ENCODE data around the gene ABCC11. TPM values are rescaled to one million over a fixed set of nuclear protein-coding genes. Genes with fewer than 3 reads are reported as not detected.
A peak's percentile ranks its signal among the peaks of the same experiment; 100 is the strongest.
"Not testable (repeated sequence)": the region's sequence is repeated elsewhere in the genome, so short reads cannot be mapped to it uniquely, and the experiment has no call there.

The ABCC11 gene
- total RNA-seq, 1 donor from 2014 or later: not detected

DNA sequence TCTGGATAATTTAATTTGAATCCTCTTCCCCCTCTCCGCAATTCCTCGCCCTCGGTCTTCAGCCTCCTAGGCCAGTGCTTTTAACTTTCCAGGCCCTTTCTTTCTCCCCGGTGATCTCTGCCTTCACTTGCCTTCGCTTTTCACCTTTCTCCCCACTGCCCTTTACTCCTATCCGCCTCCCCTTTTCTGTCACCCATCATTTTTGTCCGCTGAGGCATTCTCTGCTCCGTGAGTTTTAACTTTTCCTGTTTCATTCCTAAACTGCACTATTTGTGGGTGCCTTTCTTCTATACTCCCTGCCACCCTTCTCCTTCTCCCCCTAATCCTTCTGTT, 2.5 kb downstream of the ABCC11 start:
- DNase-seq (ENCODE audit: low read depth): no peak
- H3K4me3 ChIP-seq (ENCODE audit: low read depth, low read length): peak overlapping the region; percentile 100
- TF ChIP-seq, protein P1, sequence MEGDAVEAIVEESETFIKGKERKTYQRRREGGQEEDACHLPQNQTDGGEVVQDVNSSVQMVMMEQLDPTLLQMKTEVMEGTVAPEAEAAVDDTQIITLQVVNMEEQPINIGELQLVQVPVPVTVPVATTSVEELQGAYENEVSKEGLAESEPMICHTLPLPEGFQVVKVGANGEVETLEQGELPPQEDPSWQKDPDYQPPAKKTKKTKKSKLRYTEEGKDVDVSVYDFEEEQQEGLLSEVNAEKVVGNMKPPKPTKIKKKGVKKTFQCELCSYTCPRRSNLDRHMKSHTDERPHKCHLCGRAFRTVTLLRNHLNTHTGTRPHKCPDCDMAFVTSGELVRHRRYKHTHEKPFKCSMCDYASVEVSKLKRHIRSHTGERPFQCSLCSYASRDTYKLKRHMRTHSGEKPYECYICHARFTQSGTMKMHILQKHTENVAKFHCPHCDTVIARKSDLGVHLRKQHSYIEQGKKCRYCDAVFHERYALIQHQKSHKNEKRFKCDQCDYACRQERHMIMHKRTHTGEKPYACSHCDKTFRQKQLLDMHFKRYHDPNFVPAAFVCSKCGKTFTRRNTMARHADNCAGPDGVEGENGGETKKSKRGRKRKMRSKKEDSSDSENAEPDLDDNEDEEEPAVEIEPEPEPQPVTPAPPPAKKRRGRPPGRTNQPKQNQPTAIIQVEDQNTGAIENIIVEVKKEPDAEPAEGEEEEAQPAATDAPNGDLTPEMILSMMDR (IDR thresholded peaks at IDR 0.05; ENCODE audit: insufficient read depth, low read length, poor library complexity, severe bottlenecking): no peak
- H3K27me3 ChIP-seq (ENCODE audit: control insufficient read depth, insufficient read depth, low read length): no peaks in the 10 kb centered on the region
- no peaks in the 10 kb centered on the region for H3K36me3 ChIP-seq (ENCODE audit: control insufficient read depth, insufficient read depth, low read length)

DNA sequence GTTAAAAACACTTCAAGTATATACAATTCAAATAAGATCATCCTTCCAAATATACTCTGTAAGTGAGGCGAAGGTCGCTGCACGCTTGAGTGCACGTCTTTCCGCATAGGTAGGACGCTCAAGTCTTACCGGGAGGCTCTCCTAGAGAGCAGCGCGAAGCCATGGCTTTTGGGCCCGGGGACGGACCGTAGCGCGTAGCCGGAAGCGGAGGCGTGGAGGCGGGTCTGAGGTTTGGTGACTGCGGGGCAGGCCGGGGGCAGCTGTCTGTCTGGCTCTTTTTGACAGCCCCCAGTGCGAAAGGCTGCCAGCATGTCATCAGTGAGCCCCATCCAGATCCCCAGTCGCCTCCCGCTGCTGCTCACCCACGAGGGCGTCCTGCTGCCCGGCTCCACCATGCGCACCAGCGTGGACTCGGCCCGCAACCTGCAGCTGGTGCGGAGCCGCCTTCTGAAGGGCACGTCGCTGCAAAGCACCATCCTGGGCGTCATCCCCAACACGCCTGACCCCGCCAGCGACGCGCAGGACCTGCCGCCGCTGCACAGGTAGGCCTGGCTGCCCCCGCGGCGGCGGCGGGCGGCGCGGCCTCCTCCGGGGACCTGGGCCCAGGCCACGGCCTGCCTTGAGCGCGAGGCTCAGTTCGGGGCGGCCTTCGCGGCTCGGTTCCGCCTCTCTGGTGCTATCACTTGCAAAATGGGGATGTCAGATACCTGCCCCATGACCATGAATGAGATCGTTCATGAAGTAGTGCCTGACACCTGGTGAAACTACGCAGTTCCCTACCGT, 3.1 kb downstream of the ABCC11 start, which contains the start of gene LONP2:
TSS of gene LONP2 (plus strand) at position 221 of the 783 bp plus-strand sequence. CDS start at position 310, 89 bp downstream.
- peak within 1 kb of the TSS; percentile 100 for H3K4me3 ChIP-seq (ENCODE audit: low read depth, low read length)
- H3K36me3 ChIP-seq (ENCODE audit: control insufficient read depth, insufficient read depth, low read length): no peaks in the 10 kb centered on the region
- DNase-seq (ENCODE audit: low read depth): peak; percentile 48
- TF ChIP-seq, protein P1 (IDR thresholded peaks at IDR 0.05; ENCODE audit: insufficient read depth, low read length, poor library complexity, severe bottlenecking): no peak
- H3K27me3 ChIP-seq (ENCODE audit: control insufficient read depth, insufficient read depth, low read length): no peaks in the 10 kb centered on the region

DNA sequence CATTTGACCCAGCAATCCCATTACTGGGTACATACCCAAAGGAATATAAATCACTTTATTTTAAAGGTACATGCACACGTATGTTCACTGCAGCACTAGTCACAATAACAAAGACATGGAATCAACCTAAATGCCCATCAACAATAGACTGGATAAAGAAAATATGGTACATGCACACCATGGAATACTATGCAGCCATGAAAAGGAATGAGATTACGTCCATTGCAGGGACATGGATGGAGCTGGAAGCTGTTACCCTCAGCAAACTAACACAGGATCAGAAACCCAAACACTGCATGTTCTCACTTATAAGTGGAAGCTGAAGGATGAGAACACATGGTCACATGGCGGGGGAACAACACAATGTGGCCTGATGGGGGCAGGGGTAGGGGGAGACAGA, 7.2 kb downstream of the ABCC11 start:
- not testable (repeated sequence) for DNase-seq (ENCODE audit: low read depth); H3K36me3 ChIP-seq (ENCODE audit: control insufficient read depth, insufficient read depth, low read length); H3K4me3 ChIP-seq (ENCODE audit: low read depth, low read length)

DNA sequence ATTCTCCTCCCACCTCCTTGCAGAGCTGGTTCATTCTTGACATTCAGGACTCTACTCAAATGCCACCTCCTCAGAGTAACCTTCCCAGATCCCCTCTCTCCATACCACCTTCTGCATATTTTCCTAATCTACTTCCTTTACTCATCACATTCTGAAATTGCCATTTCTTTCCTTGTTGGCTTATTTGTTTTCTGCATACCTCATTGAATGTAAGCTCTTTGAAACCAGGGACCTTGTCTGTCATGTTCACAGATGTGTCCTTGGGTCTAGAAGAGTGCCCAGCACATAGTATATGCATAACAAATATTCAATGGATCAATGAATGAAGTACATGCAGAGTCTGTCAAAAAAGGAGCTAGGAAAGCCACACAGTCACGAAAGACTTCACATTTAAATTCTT, 11.1 kb downstream of the ABCC11 start:
- Histone ChIP-seq H3K36me3 (ENCODE audit: control insufficient read depth, insufficient read depth, low read length) (no peaks in the 10 kb centered on the region), H3K27me3 (ENCODE audit: control insufficient read depth, insufficient read depth, low read length) (no peaks in the 10 kb centered on the region), H3K4me3 (ENCODE audit: low read depth, low read length) (no peak overlapping the region)
- DNase-seq (ENCODE audit: low read depth): no peak
- TF ChIP-seq, protein P1 (IDR thresholded peaks at IDR 0.05; ENCODE audit: insufficient read depth, low read length, poor library complexity, severe bottlenecking): no peak

More for the DNA sequence above, 7.2 kb downstream of the ABCC11 start:
- not testable (repeated sequence) for H3K27me3 ChIP-seq (ENCODE audit: control insufficient read depth, insufficient read depth, low read length)

DNA sequence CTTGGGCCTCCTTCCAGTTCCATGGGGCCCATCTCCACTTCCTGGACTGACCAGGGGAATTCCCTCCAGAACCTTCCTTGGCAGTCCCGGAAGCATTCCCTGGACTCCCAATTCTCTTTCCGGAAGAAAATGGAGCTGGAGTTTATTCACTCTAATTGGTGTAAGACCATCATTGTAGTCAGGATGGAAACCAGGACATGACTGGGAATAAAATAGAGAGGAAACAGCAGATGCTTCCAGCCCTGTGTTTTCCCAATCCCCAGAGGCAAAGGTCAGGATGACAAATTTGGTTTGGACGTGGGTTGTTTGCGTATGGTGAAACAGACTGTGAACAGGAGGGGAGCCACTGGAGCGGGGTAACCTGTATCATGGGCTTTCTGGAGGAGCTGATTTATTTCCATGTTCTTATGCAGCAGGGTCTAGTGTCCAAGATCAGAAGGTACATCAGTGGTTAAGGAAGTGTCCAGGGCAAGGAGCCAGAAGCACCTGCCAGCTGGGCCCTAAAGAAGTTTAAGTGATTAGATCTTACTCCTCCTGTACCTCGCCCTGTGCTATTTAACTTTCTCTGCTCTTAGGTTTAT, 11.7 kb downstream of the ABCC11 start:
- H3K4me3 ChIP-seq (ENCODE audit: low read depth, low read length): no peak overlapping the region
- no peaks in the 10 kb centered on the region for H3K27me3 ChIP-seq (ENCODE audit: control insufficient read depth, insufficient read depth, low read length)
- no peak for DNase-seq (ENCODE audit: low read depth)
- no peaks in the 10 kb centered on the region for H3K36me3 ChIP-seq (ENCODE audit: control insufficient read depth, insufficient read depth, low read length)
- TF ChIP-seq, protein P1 (IDR thresholded peaks at IDR 0.05; ENCODE audit: insufficient read depth, low read length, poor library complexity, severe bottlenecking): no peak

DNA sequence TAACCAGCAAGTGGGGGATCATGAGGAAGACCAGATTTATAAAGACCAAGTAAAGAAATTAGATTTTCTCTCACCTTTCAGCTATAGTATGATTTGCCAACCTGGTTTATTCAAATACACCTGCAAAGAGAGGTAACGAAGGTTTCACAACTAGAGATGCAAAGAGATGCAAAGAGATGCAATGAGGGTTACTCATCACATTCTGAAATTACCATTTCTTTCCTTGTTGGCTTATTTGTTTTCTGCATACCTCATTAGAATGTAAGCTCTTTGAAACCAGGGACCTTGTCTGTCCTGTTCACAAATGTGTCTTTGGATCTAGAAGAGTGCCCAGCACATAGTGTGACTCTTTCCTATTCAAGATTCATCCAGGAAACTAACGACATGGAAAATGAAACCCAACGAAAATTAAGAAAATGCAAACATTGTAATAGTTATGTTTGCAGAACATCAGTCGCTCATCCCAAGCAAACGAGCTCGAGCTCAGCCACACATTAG, 12.2 kb downstream of the ABCC11 start:
- TF ChIP-seq, protein P1 (IDR thresholded peaks at IDR 0.05; ENCODE audit: insufficient read depth, low read length, poor library complexity, severe bottlenecking): no peak
- Histone ChIP-seq H3K27me3 (ENCODE audit: control insufficient read depth, insufficient read depth, low read length) (no peaks in the 10 kb centered on the region), H3K4me3 (ENCODE audit: low read depth, low read length) (no peak overlapping the region), H3K36me3 (ENCODE audit: control insufficient read depth, insufficient read depth, low read length) (no peaks in the 10 kb centered on the region)
- no peak for DNase-seq (ENCODE audit: low read depth)

Data from kidney epithelial cell (primary cell).